HG02884 (cell line): ENCODE measurements around the gene GPHN.

Experiments used
- ATAC-seq: cut with Tn5 transposase; IDR thresholded peaks from one replicate; pipeline ENCODE4 v1.9.1; 2021; ENCODE audit warnings: mild to moderate bottlenecking, moderate library complexity; ENCODE audit not compliant: unreplicated experiment

Gene GPHN

DNA sequence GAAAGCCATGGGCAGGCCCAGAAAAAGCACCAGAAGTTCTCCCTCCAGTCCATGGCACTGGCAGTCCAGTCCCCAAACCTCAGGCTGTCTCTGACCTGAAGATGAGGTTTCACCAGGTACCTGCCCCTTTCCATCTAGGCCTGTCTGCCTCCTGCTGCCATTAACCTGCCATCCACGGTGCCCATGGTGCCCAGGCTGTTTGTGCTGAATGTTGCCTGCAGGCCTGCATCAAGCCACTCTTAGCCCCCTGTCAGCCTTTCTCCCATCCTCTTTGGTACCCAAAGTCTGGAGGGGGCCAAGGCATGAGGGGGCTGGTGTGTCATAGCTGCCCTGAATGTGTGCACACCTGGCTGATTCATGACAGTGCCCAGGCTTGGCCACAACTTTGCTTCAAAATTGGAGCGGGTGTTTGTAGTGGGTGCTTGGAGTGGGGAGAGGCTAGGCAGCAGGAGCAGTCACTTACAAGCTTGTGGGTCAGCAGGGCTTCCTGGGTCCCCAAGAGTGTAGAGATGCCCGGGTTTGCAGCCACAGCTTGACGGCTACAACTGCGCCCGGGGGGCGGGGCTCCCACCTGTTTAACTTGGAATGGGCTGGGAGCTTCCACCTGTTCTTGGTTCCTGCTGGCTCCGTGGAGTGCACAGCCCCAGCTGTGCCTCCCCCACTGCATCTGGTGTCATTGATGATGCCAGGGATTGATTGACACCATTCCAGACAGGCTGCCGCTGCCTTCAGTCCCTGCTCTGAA is 88.5 kb downstream of the GPHN start:
- no peak for ATAC-seq

GRCh38 chr14:66600416-66600815 is 92.5 kb downstream of the GPHN start:
- ATAC-seq, result no peak

- ATAC-seq, result peak; percentile 50
These were observed 94.1 kb downstream of the GPHN start for GRCh38 chr14:66601932-66602578.

GRCh38 chr14:66603945-66604344 is 96.0 kb downstream of the GPHN start:
- ATAC-seq, result no peak

DNA sequence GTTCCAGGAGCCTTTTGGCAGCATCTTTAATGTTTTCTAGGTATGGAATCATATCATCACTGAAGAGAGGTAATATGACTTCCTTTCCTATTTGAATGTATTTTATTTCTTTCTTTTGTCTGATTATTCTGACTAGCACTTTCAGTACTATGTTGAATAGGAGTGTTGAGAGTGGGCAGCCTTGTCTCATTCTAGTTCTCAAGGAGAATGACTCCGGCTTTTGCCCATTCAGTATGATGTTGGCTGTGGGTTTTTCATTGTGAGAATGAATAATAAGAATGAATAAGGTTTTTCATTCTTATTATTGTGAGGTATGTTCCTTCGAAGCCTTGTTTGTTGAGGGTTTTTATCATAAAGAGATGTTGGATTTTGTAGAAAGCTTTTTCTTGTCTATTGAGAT is 98.9 kb downstream of the GPHN start:
- ATAC-seq, result no peak

DNA sequence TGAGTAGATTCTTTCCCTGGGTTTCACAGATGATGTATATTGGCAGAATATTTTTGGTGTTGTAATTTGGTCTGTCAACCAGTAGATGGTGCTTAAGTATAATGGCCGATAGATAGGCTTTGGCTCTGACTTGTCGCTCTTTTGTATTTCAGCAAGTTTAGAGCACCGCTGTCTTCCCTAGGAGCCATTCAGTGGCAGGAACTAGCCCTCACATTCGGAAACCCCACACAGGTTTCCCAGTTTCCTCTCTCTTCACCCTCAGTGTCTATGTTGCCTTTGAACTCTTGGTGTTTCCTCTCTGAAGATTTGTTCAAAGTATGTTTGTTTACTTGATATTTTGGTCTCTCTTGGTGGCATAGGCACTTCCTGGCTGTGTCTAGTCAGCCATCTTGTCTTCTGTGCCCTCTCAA is 102.2 kb downstream of the GPHN start:
- ATAC-seq, result no peak

DNA sequence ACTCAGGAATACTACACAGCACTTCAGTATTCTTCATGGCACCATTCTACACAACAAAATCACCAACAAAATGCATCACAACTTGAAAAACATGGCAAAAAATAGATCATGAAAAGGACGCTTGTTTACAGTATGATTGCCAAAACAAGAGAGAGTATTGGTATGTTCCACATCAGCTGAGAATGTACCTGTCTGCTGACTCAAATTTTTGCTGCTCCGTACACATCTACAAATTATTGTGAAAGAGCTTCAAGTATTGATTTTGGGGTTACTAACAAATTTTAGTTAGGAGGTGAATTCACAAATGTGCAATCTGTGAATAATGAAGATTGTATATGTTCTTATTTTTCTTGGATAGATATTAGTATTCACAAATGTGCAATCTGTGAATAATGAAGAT is 105.4 kb downstream of the GPHN start:
- no peak for ATAC-seq

- ATAC-seq, result no peak
These were observed 112.0 kb downstream of the GPHN start for GRCh38 chr14:66619952-66620351.

- no peak for ATAC-seq
These were observed 115.9 kb downstream of the GPHN start for GRCh38 chr14:66623838-66624237.

GRCh38 chr14:66624336-66624937 is 116.5 kb downstream of the GPHN start:
- ATAC-seq, result no peak

- ATAC-seq, result no peak
These were observed 120.7 kb downstream of the GPHN start for GRCh38 chr14:66628636-66629035.

DNA sequence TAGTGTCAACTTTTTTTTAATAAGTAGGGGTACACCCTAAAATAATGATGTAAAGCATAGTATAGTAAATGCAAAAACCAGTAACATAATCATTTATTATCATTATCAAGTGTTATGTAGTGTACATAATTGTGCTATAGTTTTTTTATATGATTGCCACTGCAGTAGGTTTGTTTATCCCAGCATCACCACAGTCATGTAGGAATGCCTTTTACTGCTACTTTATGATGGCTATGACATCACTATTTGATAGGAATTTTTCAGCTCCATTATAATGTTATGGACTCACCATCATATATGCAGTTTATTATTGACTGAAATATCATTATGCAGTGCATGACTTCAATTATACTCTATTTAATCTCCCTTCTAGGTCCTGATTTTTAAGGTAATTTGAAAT is 121.6 kb downstream of the GPHN start:
- ATAC-seq, result no peak

GRCh38 chr14:66634876-66635275 is 126.9 kb downstream of the GPHN start:
- no peak for ATAC-seq

DNA sequence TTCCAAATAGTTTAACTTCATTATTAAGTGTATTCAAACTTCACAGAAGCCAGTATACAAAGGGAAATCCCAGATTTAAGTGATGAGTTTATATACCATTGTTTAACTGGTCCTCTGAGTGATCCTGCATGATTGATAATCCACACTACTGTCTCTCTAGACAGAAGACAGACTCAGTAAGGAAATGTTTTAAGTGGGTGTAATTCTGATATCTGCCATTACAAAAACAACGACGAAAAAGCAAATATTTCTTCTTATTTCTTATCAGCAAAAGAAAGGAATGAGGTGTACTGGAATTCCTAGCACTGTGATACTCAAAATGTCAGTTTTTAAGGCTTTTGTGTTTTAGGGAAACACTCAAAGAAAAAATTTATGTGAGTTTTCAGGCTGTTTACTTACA is 127.5 kb downstream of the GPHN start:
- ATAC-seq, result no peak

- no peak for ATAC-seq
These were observed 128.3 kb downstream of the GPHN start for GRCh38 chr14:66636240-66636639.

GRCh38 chr14:66638689-66639088 is 130.7 kb downstream of the GPHN start:
- no peak for ATAC-seq

DNA sequence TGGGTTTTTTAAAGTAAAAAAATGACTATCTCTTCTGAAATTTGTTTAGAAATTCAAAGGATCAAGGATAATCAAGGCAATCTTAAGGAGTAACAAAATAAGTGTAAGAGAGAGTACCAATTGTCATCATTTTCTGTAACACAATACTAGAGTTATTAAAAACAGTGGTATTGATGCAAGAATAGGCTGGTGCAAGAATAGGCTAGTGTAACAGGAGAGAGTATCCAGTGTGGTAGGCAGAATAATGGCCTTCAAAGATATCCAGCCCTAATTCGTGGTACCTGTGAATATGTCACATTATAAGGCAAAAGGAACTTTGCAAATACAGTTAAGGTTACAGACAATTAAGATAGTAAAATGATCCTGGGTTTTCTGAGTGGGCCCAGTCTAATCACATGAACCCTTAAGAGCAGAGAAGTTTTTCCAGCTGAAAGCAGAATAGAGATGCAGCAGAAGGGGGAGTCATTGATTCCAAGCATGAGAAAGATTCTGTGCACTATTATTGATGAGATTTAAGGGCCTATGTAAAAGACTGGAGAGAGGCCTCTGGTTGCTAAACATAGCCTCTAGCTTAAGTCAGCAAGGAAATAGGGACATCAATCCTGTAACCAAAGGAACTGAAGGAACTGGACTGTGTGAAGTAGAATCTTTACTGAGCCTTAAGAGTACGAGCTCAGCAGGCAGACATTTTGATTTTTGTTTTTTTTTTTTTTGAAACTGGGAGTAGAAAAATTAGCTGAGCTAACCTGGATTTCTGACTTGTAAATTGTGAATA is 134.1 kb downstream of the GPHN start:
- no peak for ATAC-seq

GRCh38 chr14:66643344-66643743 is 135.4 kb downstream of the GPHN start:
- no peak for ATAC-seq

DNA sequence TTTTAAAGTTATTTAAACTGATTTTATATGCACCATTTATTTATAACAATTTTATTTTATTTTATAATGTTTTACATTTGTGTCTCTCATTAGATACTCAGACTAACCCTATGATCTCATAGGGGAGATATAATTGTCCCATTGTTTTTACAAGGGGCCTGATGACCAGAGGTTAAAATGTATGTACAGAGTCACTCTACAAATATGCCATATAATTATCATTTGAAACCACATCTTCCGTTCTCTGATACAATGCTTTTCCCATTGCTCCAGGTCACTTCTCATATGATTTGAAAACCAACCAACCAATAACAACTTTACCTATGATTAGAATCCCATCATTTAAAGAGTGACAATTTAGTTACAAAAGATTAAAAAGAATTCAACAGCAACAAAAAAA is 137.8 kb downstream of the GPHN start:
- ATAC-seq, result no peak

- peak; percentile 51 for ATAC-seq
These were observed 141.6 kb downstream of the GPHN start for GRCh38 chr14:66649498-66649897.

- no peak for ATAC-seq
These were observed 142.6 kb downstream of the GPHN start for GRCh38 chr14:66650491-66650911.
